H4 (cell line): Measurements from ENCODE around the gene NEU3. TPM values are rescaled to one million over a fixed set of nuclear protein-coding genes. Genes with fewer than 3 reads are reported as not detected.

Experiments used
- DNase-seq: peaks from one replicate; pipeline ENCODE4 v3.0.0-alpha.2; 2015; ENCODE audit warnings: low spot score
- total RNA-seq: library from RNA; depleted of rRNA; stranded (reverse); fragments of >200 nt; shearing (Covaris generic); gene quantifications from 2 replicates; pipeline ENCODE4 v1.2.3, GENCODE V29; 2014; rRNA removed

The NEU3 gene
- total RNA-seq, 1 experiment from 2014 or later: 7.7 TPM

- DNase-seq: no peak
Measured at GRCh38 chr11:75063741-75064314, 75.1 kb downstream of the NEU3 start.

GRCh38 chr11:75066061-75066460 is 77.3 kb downstream of the NEU3 start:
- DNase-seq: peak; percentile 26

Other genes with a start within 250 kb of the NEU3 start
- 6.0 and 8.3 TPM in 2 replicates for gene RNF169, start 240.1 kb upstream of the NEU3 start, total RNA-seq
- 5.2 TPM in 2 replicates for gene XRRA1, start 39.8 kb upstream of the NEU3 start, total RNA-seq
- 24.5 and 47.7 TPM in 2 replicates for gene SPCS2, start 39.7 kb upstream of the NEU3 start, total RNA-seq
- not detected in 2 replicates for gene OR2AT4, start 107.9 kb downstream of the NEU3 start, total RNA-seq
- gene SLCO2B1, start 162.2 kb downstream of the NEU3 start, total RNA-seq: 3.0 TPM in 1 of 2 replicates, not detected in the other